GM19468 (cell line): ENCODE measurements around the gene ACIN1.
"Not testable (repeated sequence)": the region's sequence is repeated elsewhere in the genome, so short reads cannot be mapped to it uniquely, and the experiment has no call there.

ENCODE experiments used
- ATAC-seq: cut with Tn5 transposase; IDR thresholded peaks from one replicate; pipeline ENCODE4 v1.9.1; 2021; ENCODE audit warnings: mild to moderate bottlenecking, moderate library complexity, moderate number of reproducible peaks; ENCODE audit not compliant: unreplicated experiment; ENCODE audit errors: extremely low read depth

The ACIN1 gene

DNA sequence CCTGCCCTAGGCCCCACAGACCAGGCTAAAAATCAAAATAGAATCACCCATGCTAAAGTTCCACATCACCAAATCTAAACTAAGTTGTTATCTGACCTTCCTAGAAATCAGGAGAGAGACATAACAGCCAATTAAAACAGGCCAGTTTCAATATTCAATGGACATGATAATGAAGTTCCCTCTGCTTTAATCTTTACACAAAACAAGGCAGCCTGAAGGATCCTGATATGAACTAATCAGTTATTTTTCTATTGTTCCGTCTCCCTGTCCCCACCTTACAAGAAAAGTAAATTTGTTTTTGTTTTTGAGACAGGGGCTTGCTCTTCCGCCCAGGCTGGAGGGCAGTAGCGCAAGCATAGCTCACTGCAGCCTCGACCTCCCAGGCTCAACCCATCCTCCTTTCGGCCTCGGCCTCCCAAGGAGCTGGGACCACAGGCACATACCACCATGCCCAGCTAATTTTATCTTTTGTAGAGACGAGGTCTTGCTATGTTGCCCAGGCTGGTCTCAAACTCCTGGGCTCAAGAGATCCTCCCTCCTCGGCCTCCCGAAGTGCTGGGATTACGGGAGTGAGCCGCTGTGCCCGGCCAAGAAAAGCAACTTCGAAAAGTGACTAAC is 29.5 kb upstream of the ACIN1 start:
- no peak for ATAC-seq

DNA sequence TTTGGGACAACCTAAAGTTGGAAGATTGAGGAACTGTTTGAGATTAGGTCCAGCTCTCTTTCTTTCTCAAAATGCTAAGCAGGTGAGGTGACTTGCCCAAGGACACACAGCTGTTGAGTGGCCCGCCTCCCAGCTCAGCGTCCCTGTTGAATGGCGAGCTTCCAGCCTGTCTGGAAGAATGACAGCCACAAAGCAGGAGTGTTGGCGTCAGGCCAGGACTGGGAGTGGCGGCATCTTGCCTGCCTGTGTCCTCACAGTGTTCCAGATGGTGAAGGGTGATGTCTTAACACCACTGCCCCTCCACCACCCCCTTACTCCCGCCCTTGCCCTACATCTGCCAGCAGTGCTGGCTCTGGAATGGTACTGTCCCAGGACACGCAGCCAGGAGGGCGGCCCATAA is 28.5 kb upstream of the ACIN1 start:
- ATAC-seq, result no peak

DNA sequence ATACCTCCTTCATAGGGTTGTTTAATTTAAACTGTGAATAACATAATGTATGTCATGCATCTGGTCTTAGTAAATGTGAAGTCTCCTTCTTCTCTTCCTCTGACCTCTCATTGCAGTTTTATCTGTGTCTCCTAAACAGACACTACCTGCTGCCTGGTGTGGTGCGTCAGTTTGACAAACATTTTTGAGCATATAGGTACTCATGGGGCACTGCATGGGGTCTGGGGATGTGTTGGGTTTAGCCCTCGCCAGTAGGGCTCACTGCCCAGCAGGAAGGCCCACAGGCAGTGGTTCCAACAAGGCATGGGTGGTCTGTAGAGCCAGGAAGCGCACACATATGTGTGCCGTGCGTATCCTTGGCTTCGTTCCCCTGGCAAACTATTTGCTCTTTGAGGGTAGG is 27.1 kb upstream of the ACIN1 start:
- no peak for ATAC-seq

DNA sequence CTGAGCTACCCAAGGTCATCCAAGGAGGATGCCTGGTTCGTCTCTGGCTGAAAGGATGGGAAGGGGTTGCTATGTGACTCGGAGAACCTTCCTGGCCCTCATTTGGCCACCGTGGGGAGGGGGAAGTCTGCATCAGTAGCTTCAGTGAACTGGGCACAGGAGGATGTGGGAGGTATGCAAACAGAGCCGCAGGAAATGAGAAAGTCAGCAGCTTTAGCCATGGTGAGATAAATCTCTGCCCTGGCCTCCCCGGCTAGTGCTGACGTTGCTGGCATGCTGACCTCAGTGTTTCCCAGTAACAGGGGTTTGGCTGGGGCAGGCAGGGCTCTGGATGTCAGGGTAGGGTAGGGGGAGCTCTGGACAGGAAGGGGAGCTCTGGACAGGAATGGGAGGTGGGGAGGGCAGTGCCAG is 26.4 kb upstream of the ACIN1 start:
- ATAC-seq, result no peak

DNA sequence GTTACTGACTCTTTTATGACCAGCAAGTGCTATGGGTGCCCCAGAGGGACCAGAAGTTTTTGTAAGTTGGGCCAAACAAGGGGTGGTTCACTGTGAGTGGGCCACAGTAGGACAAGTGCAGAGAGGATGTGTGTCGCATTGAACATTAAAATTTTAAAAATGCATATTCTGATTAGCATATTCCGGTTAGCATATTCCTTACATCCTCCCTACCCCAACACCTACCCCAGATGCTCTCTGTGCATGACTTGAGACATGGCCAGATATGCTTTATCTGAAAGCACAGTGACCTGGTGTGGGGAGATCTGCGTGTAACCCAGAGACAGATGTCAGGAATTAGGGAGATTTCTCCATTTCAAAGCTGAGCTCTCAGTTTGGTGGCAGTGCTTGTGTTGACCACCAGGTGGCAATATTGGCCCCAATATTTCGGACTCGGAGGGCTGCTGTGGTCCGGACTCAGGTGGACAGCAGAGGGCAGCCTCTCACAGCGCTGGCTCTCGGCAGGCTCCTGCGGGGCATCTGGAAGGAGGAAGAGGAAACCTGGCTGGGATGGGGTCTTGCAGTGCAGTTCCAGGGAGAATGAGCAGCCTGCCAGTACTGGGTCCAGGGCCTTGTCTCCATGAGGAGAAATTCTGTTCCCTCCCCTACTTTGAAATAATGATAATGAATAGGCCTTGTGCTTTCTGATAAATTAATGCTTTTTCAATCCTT is 25.8 kb upstream of the ACIN1 start:
- ATAC-seq, result no peak

DNA sequence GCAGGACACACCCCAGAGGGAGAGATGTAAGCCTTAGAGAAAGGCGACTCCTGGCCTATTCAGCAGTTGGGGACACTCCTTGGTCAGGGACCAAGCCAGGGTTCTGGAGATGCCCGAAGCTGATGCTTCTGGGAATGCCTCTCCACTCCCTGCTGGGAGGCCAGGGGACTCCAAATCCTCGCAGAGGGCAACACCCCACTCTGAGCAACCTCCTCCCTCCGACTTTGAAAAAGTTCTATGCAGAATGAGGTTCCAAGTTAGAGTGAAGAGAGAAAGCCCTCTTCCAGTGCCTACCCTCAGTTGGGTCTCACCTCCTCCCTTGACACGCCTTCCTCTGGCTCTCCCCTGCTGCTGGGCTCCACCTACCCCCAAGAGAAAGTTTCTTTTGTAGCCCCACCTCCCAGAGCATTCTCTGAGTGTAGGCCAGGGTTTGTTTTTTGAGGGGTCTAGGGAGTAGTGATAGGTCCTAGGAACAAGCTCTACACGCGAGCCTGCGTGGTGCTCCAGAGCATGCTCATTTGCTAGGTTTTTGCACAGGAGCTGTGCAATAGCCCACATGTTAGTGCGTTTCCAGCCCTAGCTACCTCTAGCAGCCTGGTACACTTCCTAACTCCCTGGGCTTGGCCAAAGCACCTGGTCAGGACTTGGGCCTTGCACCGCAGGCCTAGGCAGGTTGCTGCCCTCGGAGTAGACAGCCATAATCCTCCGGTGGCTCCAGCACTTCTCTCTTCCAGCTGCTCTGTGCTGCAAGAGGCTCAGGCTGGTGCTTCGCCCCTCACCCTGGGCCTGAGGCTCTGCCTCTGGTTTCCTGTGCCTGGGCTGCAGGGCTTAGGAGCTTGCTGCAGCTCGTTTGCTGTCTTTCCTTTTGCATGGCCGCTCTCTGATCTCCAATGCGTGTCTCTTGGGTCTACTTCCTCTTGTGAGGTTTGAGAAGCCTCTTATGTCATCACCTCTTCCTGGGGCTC is 24.7 kb upstream of the ACIN1 start:
- no peak for ATAC-seq

DNA sequence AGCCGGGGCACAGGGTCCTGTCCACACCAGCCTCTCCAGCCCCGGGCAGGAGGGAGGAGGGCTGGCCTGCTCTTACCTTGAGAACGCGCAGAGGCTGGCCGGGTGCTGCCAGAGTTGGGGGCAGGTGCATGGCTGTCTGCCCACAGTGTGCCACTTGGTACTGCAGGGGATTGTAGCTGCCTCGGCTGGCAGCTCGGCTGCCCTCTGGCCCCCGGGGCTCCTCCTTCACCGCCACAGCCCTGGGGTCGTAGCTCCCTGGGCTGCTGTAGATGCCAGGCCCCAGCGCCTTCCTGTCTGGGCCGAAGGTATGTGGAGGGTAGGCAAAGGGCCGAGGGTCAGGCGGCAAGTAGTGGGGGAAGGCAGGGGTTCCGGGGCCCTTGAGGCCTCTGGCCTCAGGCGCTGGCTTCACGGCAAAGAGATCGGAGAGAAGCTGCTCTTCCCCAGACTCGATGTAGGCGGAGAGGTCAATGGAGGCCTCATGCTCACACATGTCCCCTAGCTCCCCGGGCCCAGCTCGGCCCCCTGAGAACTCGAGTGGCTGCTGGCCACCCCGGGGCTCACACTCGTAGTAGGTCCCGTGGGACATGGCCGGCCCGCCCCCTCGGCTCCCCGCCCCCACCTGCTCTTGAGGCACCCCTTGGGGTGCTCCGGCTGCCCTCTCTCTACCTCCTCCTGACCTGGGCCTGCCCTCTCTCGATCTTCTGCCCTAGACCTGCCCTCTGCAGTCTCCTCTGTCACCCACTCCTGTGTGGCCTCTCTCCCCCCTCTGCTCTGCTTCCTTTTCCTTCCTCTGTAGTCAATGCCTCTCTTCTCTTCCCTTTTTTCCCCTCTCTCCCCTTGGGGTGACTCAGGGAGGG is 23.8 kb upstream of the ACIN1 start, which contains the start of gene CEBPE:
Gene CEBPE, minus strand, starts transcription at position 750 of the 857 bp plus-strand sequence. Its CDS starts 164 bp downstream, at position 586.
- no peak for ATAC-seq

DNA sequence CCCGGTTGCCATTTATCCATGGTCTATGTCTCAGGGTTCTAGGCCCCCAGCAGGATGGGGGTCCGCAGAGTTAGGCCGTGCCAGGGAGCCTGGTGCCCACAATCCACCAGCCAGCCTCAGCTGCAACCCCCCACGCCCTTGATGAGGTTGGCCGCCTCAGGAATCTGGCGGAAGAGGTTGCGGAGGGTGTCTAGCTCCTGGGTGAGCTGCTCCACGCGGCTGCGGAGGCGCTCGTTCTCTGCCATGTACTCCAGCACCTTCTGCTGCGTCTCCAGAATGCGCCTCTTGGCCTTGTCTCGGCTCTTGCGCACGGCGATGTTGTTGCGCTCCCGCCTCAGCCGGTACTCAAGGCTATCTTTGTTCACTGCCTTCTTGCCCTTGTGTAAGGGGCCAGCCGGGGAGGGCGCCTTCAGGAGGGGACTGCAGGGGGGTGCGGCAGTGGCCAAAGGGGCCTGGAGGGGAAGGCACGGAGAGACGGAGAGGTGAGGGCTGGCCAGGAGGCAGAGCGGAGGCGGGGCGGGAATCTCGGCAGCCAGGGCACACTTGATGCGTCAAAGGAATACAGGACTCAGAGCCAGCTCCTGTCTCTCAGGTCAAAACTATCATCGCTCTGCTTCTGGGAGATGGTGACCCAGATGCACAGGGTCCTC is 22.6 kb upstream of the ACIN1 start:
- no peak for ATAC-seq

DNA sequence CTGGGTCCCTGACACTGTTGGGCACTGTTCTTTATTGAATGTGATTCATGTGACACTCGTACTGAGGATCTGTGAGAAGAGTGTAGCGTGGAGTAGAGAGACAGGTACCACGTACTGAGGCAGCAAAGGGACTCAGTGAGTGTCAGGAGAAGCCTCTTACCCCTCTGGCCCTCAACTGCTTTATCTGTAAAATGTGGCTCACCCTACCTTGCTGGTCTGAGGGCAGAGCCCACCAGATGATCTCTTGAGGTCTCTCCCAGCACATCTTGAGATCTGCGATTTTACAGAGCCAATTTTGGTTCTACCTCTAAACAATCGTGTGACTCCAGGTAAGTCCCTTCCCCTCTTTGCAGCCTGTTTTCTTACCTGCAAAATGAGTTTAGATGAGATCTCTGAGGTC is 21.0 kb upstream of the ACIN1 start:
- ATAC-seq, result no peak

DNA sequence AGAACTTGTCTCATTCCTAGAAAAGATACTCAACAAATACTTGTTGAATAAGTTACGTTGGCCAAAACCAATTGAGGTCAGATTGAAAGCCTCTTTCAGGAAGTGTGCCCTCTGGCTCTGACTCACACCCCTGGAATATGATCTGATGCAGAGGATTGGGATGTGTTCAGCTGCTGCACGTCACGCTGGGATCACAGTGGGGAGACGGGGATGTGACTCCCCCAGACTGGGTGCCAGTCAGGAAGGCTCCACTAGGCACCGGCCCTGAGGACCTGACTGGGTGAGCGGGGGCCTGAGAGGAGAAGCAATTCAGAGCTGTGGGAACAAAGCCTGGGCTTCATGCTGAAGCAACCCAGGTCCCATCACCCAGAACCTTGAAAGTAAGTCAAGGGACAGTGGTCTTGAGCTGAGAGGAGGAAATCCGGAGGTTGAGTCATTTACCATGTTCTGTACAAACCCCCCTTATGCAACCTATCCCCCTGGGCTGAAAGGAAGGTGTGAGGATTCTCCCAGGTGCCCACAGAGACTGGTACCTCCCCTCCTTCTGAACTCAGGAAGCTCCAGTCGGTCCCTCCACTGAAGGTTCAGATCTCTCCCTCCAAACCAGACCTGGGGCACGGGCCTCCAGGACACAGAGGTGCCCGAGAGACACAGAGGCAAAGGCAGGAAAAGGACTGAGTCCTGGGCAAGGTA is 20.2 kb upstream of the ACIN1 start:
- ATAC-seq, result no peak

DNA sequence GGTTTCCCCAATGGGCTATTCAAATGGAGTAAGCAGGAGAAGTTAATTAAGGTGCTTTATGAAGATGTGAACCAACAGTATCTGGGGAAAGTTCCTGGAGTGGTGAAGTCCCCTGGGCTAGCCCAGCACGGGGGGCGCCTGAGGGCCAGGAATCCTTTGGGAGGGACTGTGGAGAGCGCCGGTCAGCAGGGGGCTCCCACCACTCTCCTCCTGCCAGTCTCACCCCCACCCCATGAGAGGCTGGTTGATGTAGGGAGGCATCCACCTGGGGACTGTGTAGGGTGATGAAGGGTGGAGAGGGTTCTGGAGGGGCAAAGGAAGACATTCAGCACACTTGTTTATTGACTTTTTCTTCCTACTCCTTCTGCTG is 19.7 kb upstream of the ACIN1 start:
- no peak for ATAC-seq

DNA sequence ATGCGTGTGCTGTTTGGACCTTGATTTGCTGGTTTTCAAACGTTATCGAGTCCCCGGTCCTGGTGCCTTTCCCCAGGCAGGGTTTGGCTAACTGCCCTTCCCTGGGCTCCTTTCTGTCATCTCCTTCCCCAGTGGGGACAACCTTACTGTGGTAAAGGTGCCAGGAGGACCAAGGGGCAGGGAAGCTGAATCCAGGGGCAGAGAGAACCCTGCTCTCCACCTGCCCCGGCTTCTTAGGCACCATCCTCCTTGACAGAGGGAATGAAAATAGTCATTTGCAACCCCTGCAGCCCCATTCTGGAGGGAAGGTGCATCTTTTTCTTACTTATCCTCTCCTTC is 19.2 kb upstream of the ACIN1 start:
- ATAC-seq, result no peak

DNA sequence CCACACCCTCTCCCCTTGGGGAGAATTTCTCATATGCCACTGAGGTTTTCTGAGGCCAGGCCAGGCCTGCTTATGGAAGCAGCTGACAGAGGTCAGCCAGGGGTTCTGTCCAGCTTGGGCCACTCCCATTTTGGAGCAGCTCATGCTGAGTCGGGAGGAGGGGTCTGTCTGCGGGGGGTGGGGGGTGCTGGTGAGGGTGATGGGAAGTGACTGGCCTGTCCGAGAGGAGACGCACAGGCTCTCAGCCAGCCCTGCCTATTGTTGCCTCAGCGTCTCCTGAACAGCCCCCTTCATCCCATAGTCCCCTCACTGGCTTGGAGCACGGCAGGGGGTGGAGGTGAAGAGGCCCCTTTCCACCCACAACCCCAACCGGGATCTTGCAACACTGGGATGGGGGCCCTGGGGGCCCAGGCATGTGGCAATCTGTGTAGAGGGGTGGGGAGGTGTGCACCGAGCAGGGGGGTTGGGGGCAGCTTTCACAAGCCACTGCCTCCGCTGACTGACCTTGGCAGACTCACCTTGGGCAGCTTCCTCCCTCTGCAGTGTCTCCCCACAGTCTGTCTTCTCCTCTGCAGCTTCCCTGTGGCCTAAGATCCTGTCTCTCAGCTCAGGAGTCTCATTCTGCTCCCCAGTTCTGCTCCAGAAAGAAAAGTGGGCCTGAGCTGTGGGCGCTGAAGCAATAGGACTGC is 18.6 kb upstream of the ACIN1 start:
- no peak for ATAC-seq

DNA sequence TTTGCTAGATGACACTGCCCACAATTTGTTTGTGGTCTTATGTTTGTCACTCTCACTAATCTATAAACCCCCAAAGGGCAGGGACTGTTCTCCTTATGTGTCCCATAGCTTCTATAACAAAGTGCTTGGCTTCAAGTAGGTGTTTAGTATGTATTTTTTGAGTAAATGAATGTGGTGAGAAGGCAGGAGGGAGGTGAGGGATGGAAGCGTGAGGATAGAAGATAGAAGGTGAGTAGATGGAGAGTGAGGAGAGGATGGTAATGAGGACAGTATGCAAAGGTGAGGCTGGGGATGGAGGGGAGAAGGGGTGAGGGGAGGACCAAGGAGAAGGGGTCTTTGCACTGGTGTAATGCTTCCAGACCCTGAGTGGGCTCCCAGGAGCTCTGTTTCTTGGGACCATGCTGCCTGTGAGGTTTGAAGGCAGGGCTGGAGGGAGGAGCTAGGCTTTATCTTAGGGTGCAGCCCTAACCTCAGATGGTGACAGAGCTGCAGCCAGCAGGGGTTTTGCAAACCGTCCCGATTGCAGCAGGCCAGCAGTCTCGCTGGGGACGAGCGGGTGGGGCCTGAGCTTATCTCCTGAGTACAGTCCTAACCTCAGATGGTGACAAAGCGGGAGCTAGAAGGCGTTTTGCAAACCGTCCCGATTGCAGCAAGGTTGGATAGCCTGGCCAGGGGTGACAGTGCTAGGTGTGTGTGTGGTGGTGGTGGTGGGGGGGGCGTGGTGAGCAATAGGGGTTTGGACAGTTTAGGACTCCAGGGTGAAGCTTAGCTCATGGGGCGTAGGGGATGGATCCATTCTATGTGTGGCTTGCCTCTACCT is 17.6 kb upstream of the ACIN1 start:
- no peak for ATAC-seq

DNA sequence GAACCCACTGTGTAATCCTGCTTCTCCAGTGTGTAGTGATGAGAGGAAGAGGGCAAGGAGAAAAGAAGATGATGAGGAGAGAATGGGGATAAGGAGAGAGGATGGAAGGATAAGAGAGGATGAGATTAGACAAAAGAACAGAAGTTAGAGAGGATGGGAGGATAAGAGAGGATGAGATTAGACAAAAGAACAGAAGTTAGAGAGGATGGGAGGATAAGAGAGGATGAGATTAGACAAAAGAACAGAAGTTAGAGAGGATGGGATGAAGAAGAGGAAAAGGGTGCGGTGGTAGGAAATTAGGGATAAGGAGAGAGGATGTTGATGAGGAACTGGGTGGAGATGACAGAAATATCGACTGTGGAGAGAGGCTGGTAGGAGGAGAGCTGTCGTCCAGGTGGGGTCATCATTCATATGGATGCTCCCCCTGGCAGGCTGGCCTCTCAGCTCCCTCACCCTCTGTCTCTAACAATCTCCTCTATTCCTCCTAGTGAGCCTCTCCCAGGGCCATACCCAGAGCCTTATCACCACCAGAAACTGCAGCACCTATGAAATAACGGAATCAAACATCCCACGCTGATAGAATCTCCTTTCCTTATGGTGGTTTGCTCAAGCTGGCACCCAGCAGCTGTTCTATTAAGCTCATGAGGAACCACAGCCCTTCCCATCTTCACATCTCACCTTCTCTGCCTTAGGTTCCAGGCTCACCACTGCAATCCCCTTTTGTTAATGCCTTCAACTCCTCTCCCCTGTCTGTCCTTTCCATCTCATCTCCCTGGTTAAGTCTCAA is 15.8 kb upstream of the ACIN1 start:
- no peak for ATAC-seq

DNA sequence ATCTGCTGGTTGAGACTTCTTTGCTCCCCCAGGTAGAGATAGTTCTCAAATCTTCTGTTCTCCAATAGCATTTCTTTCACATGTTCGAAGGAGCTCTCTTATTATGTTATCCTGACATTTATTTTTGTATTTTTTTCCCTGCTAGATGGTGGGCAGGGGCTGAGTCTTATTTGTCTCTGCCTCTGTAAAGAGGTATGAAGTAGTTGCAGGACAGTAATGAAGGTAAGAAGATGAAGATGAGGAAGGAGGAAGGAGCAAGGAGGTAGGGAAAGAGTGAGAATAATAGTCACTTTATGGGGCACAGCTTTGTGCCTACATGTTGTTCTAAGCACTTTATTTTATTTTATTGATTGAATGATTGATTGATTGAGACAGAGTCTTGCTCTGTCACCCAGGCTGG is 14.8 kb upstream of the ACIN1 start:
- no peak for ATAC-seq

DNA sequence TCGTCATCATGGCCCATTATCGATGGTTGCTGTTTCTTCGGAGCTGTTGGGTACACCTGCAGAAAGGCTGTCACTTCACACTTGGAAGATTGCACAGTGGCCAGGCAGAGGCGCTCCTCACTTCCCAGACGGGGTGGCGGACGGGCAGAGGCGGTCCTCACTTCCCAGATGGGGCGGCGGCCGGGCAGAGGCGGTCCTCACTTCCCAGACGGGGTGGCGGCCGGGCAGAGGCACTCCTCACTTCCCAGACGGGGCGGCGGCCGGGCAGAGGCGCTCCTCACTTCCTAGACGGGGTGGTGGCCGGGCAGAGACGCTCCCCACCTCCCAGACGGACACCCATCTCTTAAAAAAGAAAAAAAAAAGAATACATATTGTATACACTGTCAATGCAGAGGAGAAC is 13.2 kb upstream of the ACIN1 start:
- not testable (repeated sequence) for ATAC-seq
